ENCODE results near the gene WDR74.

DNA sequence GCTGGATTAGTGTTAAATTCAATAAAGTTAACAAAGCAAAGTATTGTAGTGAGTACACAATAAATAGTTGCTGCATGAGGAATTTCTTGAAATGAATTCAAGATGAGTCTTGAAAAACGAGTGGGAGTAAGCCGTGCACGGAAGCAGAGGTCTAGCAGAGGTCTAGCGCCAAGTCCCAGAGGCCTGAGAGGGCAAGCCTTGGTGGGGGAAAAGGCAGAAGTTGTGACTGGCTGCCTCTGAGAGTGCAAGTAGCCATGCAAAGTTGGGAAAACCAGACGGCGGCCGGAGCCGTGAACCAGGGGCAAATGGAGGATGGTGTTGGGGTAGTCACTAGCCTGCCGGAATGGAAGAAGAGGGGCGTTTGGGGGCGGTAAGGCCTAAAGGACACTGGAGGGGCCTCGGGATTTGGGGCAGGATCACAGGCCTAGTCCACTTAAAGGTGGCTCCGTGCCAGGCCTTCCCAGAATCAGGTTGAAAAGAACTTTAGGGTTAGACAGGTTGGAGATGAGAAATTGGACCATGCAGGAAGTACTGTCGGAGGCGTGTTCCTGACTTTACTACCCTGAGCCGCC lies 40.9 kb upstream of the WDR74 start:
- TF ChIP-seq CTCF (IDR thresholded peaks at IDR 0.05) (no peak), POLR2AphosphoS5 (IDR thresholded peaks at IDR 0.05) (no peak), POLR2A (IDR thresholded peaks at IDR 0.05) (no peak), EP300 (IDR thresholded peaks at IDR 0.05) (no peak)

Measured in upper lobe of left lung (tissue), 4 donors.